Fibroblast of lung (primary cell): ENCODE measurements around the gene TRAF3. TPM values are rescaled to one million over a fixed set of nuclear protein-coding genes. Genes with fewer than 3 reads are reported as not detected.

ENCODE experiments used
- DNase-seq, 2 donors: peaks; one replicate each; pipeline versions ENCODE4 v3.0.0 to v3.0.0-alpha.2; 2010; ENCODE audit warnings: low read depth in 2 of 2
- H2AFZ ChIP-seq: 2 replicates; pipeline ENCODE4 v1.5.1; 2012; ENCODE audit warnings: low read length, control low read depth, inconsistent platforms
- H3K27ac ChIP-seq: 2 replicates; pipeline ENCODE4 v1.5.1; 2011; ENCODE audit warnings: low read length, control low read depth; ENCODE audit not compliant: insufficient read depth
- H3K27me3 ChIP-seq: 2 replicates; pipeline ENCODE4 v1.5.1; 2011; ENCODE audit warnings: mild to moderate bottlenecking, low read length; ENCODE audit not compliant: control insufficient read depth, insufficient read depth
- H3K36me3 ChIP-seq: 2 replicates; pipeline ENCODE4 v1.5.1; 2011; ENCODE audit warnings: low read length; ENCODE audit not compliant: control insufficient read depth, insufficient read depth
- H3K4me1 ChIP-seq: 2 replicates; pipeline ENCODE4 v1.5.1; 2011; ENCODE audit warnings: low read length; ENCODE audit not compliant: control insufficient read depth, insufficient read depth; ENCODE audit errors: extremely low read depth
- H3K4me2 ChIP-seq: 2 replicates; pipeline ENCODE4 v1.5.1; 2011; ENCODE audit warnings: low read length, control low read depth; ENCODE audit not compliant: insufficient read depth; ENCODE audit errors: extremely low read depth
- H3K4me3 ChIP-seq, 4 experiments: fragments of 200-600 bp in 1 of 4; sonication (generic) in 1 of 4; replicated peaks in 1 of 4; 2 replicates each; pipeline ENCODE4 v1.5.1; 2011 to 2016; ENCODE audit warnings: low read length in 4 of 4, low read depth in 3 of 4, mild to moderate bottlenecking in 3 of 4, control low read depth in 2 of 4, inconsistent platforms in 1 of 4, mixed read lengths in 1 of 4; ENCODE audit not compliant: insufficient read depth in 1 of 4; ENCODE audit errors: control extremely low read depth in 1 of 4
- H3K79me2 ChIP-seq: 2 replicates; pipeline ENCODE4 v1.5.1; 2012; ENCODE audit warnings: mild to moderate bottlenecking, low read length, inconsistent platforms; ENCODE audit not compliant: control insufficient read depth, insufficient read depth
- H3K9ac ChIP-seq: 2 replicates; pipeline ENCODE4 v1.5.1; 2011; ENCODE audit warnings: mild to moderate bottlenecking, low read length, control low read depth; ENCODE audit not compliant: insufficient read depth
- H3K9me3 ChIP-seq: 2 replicates; pipeline ENCODE4 v1.5.1; 2012; ENCODE audit warnings: low read depth, low read length; ENCODE audit not compliant: control insufficient read depth, insufficient read depth
- H4K20me1 ChIP-seq: 2 replicates; pipeline ENCODE4 v1.5.1; 2011; ENCODE audit warnings: low read length; ENCODE audit not compliant: control insufficient read depth, insufficient read depth; ENCODE audit errors: extremely low read depth
- EZH2 ChIP-seq: IDR thresholded peaks from 2 replicates; pipeline ENCODE4 v1.5.1; 2012; ENCODE audit warnings: low read length, control low read depth, mild to moderate bottlenecking; ENCODE audit errors: missing control alignments
- polyA plus RNA-seq, 2 donors: library from polyadenylated mRNA; depleted of rRNA in 1 of 2; stranded (reverse) in 1 of 2; unstranded in 1 of 2; fragments of >200 nt; gene quantifications; 2 replicates each; pipeline ENCODE4 v1.2.1, GENCODE V29; 2011 to 2012; ENCODE audit warnings: missing spikeins in 1 of 2
- total RNA-seq: library from RNA; depleted of rRNA; stranded (reverse); fragments of >200 nt; gene quantifications from 2 replicates; pipeline ENCODE4 v1.2.1, GENCODE V29; 2014
- TF ChIP-seq, protein P1 (sequence below), 2 donors: IDR thresholded peaks in 1 of 2; conservative IDR thresholded peaks in 1 of 2; 1 replicate in 1 of 2; 2 replicates in 1 of 2; pipeline ENCODE4 v1.5.1; 2011 to 2012; ENCODE audit warnings: low read length in 2 of 2, control low read depth in 1 of 2, inconsistent platforms in 1 of 2, low read depth in 1 of 2, mild to moderate bottlenecking in 1 of 2

The TRAF3 gene
- total and polyA plus RNA-seq, 2 donors (not counting 1 experiment from before 2014, with no cell fraction given) = 12.1 to 14.4 TPM

DNA sequence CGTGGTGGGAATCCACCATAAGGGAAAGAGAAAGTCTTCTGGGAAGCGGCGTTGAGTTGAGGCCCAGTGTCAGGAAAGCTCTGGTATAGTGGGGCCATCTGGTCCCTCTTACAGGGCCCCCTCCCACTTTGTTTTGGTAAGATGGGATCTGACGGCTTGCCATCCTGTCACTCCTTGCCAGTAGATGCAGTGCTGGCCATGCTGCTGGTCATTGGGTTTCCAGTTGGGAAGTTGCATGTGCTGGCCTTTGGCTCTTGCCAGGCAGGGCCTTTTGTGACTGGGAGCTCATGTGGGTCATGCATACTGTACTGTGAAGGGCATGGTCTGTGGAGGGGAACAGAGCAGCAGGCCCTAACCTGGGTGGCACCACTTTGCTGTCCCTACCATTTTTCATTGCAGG lies 3.8 kb downstream of the TRAF3 start:
- Histone ChIP-seq H3K27me3 (no peaks in the 10 kb centered on the region), H4K20me1 (peaks cover 3% of the 10 kb centered on the region), H3K9ac (no peak overlapping the region), H3K4me1 (peaks cover 3% of the 10 kb centered on the region), H3K9me3 (no peaks in the 10 kb centered on the region), H3K79me2 (peaks cover 32% of the 10 kb centered on the region), H3K4me2 (no peak overlapping the region), H3K27ac (no peak overlapping the region), H3K36me3 (no peaks in the 10 kb centered on the region), H2AFZ (no peak overlapping the region), H3K4me3 (no peak overlapping the region)
- TF ChIP-seq, protein P1, sequence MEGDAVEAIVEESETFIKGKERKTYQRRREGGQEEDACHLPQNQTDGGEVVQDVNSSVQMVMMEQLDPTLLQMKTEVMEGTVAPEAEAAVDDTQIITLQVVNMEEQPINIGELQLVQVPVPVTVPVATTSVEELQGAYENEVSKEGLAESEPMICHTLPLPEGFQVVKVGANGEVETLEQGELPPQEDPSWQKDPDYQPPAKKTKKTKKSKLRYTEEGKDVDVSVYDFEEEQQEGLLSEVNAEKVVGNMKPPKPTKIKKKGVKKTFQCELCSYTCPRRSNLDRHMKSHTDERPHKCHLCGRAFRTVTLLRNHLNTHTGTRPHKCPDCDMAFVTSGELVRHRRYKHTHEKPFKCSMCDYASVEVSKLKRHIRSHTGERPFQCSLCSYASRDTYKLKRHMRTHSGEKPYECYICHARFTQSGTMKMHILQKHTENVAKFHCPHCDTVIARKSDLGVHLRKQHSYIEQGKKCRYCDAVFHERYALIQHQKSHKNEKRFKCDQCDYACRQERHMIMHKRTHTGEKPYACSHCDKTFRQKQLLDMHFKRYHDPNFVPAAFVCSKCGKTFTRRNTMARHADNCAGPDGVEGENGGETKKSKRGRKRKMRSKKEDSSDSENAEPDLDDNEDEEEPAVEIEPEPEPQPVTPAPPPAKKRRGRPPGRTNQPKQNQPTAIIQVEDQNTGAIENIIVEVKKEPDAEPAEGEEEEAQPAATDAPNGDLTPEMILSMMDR (conservative IDR thresholded peaks at IDR 0.05 in 1 of 2, IDR thresholded peaks at IDR 0.05 in 1 of 2; ENCODE audit: low read depth in 1 of 2, low read length in 2 of 2) = no peak
- no peak for TF ChIP-seq EZH2
- no peak for DNase-seq

DNA sequence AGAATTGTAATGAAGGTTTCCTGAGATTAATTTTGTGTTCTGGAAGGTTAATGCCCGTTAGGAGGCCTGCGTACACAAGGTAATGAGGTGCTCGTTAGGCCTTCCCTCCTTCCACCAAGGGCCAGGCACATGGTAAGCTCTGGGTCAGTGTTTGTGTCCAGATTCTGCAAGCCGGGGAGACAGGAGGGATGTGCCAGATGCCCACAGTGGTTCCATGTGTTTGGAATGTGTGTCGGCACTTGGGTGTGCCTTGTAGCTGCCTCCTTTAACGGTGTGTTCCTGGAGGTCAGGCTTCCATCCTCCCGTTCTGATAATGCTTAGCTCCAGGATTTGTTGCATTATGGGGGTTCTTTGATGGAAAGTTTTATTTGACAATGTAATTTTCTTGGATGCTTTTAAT lies 5.7 kb downstream of the TRAF3 start:
- no peak for TF ChIP-seq EZH2
- TF ChIP-seq, protein P1 (conservative IDR thresholded peaks at IDR 0.05 in 1 of 2, IDR thresholded peaks at IDR 0.05 in 1 of 2; ENCODE audit: low read depth in 1 of 2, low read length in 2 of 2) = no peak
- Histone ChIP-seq H3K27ac (no peak overlapping the region), H3K4me2 (no peak overlapping the region), H3K4me3 (no peak overlapping the region), H2AFZ (no peak overlapping the region), H3K4me1 (peaks cover 3% of the 10 kb centered on the region), H3K27me3 (no peaks in the 10 kb centered on the region), H3K79me2 (peaks cover 32% of the 10 kb centered on the region), H3K9me3 (no peaks in the 10 kb centered on the region), H3K36me3 (no peaks in the 10 kb centered on the region), H4K20me1 (peaks cover 3% of the 10 kb centered on the region), H3K9ac (no peak overlapping the region)
- no peak for DNase-seq

DNA sequence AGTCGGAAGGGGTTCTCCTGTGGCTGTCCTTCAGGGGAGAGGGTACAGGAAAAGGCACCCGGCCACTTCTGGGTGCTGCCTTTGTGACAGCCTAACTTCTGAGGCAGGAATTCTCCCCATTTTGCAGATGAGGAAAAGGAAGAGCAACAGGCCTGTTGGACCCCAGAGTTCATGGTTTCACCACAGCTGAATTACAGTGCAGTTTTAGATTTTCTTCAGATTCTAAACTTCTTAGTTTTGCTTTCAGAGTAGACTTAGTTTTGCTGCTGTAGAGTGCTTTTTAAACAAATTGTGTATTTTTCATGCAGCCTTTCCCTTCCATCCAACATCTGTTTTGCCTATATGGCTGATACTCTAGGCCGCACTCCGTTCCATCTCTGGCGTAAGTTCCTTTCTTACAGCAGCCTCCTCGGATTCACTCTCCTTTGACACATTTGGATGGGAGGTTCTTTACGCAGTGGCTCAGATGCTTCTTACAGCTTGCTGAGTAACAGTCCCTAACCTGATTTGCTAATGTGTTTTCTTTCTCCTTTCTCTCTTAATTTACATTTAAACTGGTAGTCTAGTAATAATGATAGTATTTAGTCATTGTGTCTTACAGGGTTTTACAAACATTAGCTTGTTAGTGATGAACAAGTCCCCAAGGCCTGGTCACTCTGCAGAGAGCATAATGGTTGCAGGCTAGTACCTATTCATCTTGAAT lies 7.8 kb downstream of the TRAF3 start:
- Histone ChIP-seq H3K27me3 (no peaks in the 10 kb centered on the region), H3K4me2 (no peak overlapping the region), H3K9me3 (no peaks in the 10 kb centered on the region), H3K36me3 (no peaks in the 10 kb centered on the region), H3K4me1 (no peaks in the 10 kb centered on the region), H3K79me2 (peaks cover 18% of the 10 kb centered on the region), H3K27ac (no peak overlapping the region), H3K9ac (no peak overlapping the region), H3K4me3 (no peak overlapping the region), H4K20me1 (peaks cover 3% of the 10 kb centered on the region), H2AFZ (no peak overlapping the region)
- TF ChIP-seq, protein P1 (conservative IDR thresholded peaks at IDR 0.05 in 1 of 2, IDR thresholded peaks at IDR 0.05 in 1 of 2; ENCODE audit: low read depth in 1 of 2, low read length in 2 of 2) = no peak
- DNase-seq = no peak
